Measurements from ENCODE around the gene FGD2. TPM values are rescaled to one million over a fixed set of nuclear protein-coding genes. Genes with fewer than 3 reads are reported as not detected.

The FGD2 gene
- total RNA-seq, 1 experiment from 2014 or later = 0.13 TPM

DNA sequence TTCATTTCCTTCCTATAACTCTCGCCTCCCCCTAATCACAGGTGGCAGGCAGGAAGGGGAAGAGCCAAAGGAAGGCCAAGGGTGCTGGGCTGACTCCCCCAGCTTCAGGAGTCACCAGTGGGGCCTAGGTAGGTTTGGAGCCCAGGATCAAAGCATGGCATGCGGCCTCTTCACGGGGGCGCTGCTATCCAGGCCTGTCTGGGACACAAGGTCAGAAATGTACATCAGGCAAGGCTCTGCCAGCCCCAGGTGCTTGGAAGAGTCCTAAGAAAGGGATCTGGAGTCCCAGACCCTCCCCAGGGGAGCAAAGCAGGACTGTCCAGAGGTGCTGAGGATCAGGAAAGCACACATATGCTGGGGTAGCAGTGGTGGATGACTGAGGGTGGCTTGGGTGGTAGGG, 40.5 kb upstream of the FGD2 start:
- H3K18ac ChIP-seq (ENCODE audit: insufficient read length, low read depth, low read length) = no peak overlapping the region
- H3K4ac ChIP-seq (ENCODE audit: low read depth, low read length) = no peak overlapping the region
- H3K14ac ChIP-seq (ENCODE audit: insufficient read depth, low read length) = no peak overlapping the region
- no CpG with 5 or more reads among the region's 4 CpGs for WGBS (ENCODE audit: extremely low coverage, insufficient read length, low lambda C conversion rate)
- H3K56ac ChIP-seq (ENCODE audit: insufficient read length, low read depth, low read length) = no peak overlapping the region
- H2AFZ ChIP-seq (ENCODE audit: low read length) = no peak overlapping the region
- no peak overlapping the region for H3K9ac ChIP-seq (ENCODE audit: extremely low read depth, insufficient read length, low read length)
- no peak overlapping the region for H2BK12ac ChIP-seq (ENCODE audit: insufficient read length, low read depth, low read length)
- H3K23ac ChIP-seq (ENCODE audit: insufficient read length, low read depth, low read length) = no peak overlapping the region
- H4K5ac ChIP-seq (ENCODE audit: insufficient read length, low read depth, low read length) = no peak overlapping the region
- no peak for DNase-seq
- no peaks in the 10 kb centered on the region for H3K23me2 ChIP-seq (ENCODE audit: insufficient read length, low read depth, low read length, poor library complexity, severe bottlenecking)
- no peaks in the 10 kb centered on the region for H3K79me1 ChIP-seq (ENCODE audit: insufficient read depth, low read depth, low read length, poor library complexity, severe bottlenecking)
- no peak overlapping the region for H3K27ac ChIP-seq (ENCODE audit: insufficient read length, low read depth, low read length)
- no peaks in the 10 kb centered on the region for H3K4me1 ChIP-seq (ENCODE audit: insufficient read depth, low read length)
- no peak overlapping the region for H2BK15ac ChIP-seq (ENCODE audit: low read depth, low read length)
- H4K8ac ChIP-seq (replicated peaks; ENCODE audit: insufficient read length, low read depth, low read length) = no peak overlapping the region
- no peaks in the 10 kb centered on the region for H3K9me3 ChIP-seq (ENCODE audit: control insufficient read depth, low read depth, low read length)
- Mint-ChIP-seq H3K36me3 (ENCODE audit: insufficient read depth in 1 of 3, low read depth in 3 of 3) (peaks cover 17 to 34% (median 22%) of the 10 kb centered on the region in 3 experiments), H3K9me3 (no peaks in the 10 kb centered on the region), H3K27ac (peak overlapping the region in 2 of 3 experiments; percentile 8 to 75; a peak in 4 of 7 replicates), H3K4me1 (peaks cover 16 to 17% of the 10 kb centered on the region in 2 experiments), H3K4me3 (no peak overlapping the region), H3K27me3 (ENCODE audit: low read depth) (no peaks in the 10 kb centered on the region)
- TF ChIP-seq, protein P1, sequence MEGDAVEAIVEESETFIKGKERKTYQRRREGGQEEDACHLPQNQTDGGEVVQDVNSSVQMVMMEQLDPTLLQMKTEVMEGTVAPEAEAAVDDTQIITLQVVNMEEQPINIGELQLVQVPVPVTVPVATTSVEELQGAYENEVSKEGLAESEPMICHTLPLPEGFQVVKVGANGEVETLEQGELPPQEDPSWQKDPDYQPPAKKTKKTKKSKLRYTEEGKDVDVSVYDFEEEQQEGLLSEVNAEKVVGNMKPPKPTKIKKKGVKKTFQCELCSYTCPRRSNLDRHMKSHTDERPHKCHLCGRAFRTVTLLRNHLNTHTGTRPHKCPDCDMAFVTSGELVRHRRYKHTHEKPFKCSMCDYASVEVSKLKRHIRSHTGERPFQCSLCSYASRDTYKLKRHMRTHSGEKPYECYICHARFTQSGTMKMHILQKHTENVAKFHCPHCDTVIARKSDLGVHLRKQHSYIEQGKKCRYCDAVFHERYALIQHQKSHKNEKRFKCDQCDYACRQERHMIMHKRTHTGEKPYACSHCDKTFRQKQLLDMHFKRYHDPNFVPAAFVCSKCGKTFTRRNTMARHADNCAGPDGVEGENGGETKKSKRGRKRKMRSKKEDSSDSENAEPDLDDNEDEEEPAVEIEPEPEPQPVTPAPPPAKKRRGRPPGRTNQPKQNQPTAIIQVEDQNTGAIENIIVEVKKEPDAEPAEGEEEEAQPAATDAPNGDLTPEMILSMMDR (conservative IDR thresholded peaks at IDR 0.05) = no peak
- no peak overlapping the region for H2BK5ac ChIP-seq (ENCODE audit: insufficient read length, low read length)
- no peak overlapping the region for H3K4me2 ChIP-seq (ENCODE audit: insufficient read depth, insufficient read length, low read length)
- H3K79me2 ChIP-seq (ENCODE audit: insufficient read depth, low read length) = no peaks in the 10 kb centered on the region
- no peaks in the 10 kb centered on the region for H3K27me3 ChIP-seq (ENCODE audit: insufficient read depth, low read length)
- H3T11ph ChIP-seq (ENCODE audit: low read length) = no peak overlapping the region
- no peak overlapping the region for H2BK120ac ChIP-seq (ENCODE audit: low read depth, low read length, poor library complexity, severe bottlenecking)
- no peak overlapping the region for H2AK5ac ChIP-seq (ENCODE audit: insufficient read length, low read length)
- no peak overlapping the region for H4K91ac ChIP-seq (ENCODE audit: insufficient read length, low read depth, low read length)
- no peak overlapping the region for H2BK20ac ChIP-seq (ENCODE audit: low read depth, low read length, poor library complexity, severe bottlenecking)
- no peaks in the 10 kb centered on the region for H4K20me1 ChIP-seq (ENCODE audit: control insufficient read depth, insufficient read depth, insufficient read length)
